ENCODE measurements around the gene PERCC1.

GRCh38 chr16:1456951-1457350, 26.1 kb downstream of the PERCC1 start:
- TF ChIP-seq EZH2 (IDR thresholded peaks at IDR 0.05), result no peak
- TF ChIP-seq CTCF (IDR thresholded peaks at IDR 0.05), result no peak
- no peak for TF ChIP-seq EZH2phosphoT487 (IDR thresholded peaks at IDR 0.05)
